ENCODE results near the gene NOVA1.

DNA sequence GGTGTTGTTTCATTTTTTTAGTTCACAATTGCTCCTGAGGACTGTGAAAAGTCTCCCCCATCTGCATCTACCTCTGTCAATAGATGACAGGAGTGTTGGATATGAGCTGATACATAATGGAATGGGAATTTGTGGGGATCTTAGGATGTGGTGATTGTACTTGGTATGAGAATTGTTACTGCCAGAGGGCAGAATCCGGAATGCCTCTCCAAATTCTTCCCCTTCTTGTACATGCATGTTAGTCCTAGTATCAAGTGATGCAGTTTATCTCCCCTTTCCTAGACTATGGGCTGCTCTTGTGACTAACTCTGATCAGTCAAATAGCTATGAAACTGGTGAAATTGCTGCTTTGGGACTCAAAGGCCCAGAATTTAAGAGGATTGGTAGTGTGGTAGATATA, 24.8 kb upstream of the NOVA1 start:
- TF ChIP-seq, protein P1, sequence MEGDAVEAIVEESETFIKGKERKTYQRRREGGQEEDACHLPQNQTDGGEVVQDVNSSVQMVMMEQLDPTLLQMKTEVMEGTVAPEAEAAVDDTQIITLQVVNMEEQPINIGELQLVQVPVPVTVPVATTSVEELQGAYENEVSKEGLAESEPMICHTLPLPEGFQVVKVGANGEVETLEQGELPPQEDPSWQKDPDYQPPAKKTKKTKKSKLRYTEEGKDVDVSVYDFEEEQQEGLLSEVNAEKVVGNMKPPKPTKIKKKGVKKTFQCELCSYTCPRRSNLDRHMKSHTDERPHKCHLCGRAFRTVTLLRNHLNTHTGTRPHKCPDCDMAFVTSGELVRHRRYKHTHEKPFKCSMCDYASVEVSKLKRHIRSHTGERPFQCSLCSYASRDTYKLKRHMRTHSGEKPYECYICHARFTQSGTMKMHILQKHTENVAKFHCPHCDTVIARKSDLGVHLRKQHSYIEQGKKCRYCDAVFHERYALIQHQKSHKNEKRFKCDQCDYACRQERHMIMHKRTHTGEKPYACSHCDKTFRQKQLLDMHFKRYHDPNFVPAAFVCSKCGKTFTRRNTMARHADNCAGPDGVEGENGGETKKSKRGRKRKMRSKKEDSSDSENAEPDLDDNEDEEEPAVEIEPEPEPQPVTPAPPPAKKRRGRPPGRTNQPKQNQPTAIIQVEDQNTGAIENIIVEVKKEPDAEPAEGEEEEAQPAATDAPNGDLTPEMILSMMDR (IDR thresholded peaks at IDR 0.05): no peak
- TF ChIP-seq, protein P2, sequence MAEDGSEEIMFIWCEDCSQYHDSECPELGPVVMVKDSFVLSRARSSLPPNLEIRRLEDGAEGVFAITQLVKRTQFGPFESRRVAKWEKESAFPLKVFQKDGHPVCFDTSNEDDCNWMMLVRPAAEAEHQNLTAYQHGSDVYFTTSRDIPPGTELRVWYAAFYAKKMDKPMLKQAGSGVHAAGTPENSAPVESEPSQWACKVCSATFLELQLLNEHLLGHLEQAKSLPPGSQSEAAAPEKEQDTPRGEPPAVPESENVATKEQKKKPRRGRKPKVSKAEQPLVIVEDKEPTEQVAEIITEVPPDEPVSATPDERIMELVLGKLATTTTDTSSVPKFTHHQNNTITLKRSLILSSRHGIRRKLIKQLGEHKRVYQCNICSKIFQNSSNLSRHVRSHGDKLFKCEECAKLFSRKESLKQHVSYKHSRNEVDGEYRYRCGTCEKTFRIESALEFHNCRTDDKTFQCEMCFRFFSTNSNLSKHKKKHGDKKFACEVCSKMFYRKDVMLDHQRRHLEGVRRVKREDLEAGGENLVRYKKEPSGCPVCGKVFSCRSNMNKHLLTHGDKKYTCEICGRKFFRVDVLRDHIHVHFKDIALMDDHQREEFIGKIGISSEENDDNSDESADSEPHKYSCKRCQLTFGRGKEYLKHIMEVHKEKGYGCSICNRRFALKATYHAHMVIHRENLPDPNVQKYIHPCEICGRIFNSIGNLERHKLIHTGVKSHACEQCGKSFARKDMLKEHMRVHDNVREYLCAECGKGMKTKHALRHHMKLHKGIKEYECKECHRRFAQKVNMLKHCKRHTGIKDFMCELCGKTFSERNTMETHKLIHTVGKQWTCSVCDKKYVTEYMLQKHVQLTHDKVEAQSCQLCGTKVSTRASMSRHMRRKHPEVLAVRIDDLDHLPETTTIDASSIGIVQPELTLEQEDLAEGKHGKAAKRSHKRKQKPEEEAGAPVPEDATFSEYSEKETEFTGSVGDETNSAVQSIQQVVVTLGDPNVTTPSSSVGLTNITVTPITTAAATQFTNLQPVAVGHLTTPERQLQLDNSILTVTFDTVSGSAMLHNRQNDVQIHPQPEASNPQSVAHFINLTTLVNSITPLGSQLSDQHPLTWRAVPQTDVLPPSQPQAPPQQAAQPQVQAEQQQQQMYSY (CRISPR knock-in tag; IDR thresholded peaks at IDR 0.05): no peak
- TF ChIP-seq, protein P3, sequence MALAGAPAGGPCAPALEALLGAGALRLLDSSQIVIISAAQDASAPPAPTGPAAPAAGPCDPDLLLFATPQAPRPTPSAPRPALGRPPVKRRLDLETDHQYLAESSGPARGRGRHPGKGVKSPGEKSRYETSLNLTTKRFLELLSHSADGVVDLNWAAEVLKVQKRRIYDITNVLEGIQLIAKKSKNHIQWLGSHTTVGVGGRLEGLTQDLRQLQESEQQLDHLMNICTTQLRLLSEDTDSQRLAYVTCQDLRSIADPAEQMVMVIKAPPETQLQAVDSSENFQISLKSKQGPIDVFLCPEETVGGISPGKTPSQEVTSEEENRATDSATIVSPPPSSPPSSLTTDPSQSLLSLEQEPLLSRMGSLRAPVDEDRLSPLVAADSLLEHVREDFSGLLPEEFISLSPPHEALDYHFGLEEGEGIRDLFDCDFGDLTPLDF (CRISPR knock-in tag; IDR thresholded peaks at IDR 0.05): no peak
- no peak for TF ChIP-seq JUN (CRISPR knock-in tag; IDR thresholded peaks at IDR 0.05)
- no peak for TF ChIP-seq SMAD4 (CRISPR knock-in tag; IDR thresholded peaks at IDR 0.05)
- TF ChIP-seq MXD4 (CRISPR knock-in tag; IDR thresholded peaks at IDR 0.05; ENCODE audit: borderline replicate concordance): no peak
- TF ChIP-seq, protein P4, sequence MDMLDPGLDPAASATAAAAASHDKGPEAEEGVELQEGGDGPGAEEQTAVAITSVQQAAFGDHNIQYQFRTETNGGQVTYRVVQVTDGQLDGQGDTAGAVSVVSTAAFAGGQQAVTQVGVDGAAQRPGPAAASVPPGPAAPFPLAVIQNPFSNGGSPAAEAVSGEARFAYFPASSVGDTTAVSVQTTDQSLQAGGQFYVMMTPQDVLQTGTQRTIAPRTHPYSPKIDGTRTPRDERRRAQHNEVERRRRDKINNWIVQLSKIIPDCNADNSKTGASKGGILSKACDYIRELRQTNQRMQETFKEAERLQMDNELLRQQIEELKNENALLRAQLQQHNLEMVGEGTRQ (CRISPR knock-in tag; IDR thresholded peaks at IDR 0.05): no peak
- TF ChIP-seq, protein P5, sequence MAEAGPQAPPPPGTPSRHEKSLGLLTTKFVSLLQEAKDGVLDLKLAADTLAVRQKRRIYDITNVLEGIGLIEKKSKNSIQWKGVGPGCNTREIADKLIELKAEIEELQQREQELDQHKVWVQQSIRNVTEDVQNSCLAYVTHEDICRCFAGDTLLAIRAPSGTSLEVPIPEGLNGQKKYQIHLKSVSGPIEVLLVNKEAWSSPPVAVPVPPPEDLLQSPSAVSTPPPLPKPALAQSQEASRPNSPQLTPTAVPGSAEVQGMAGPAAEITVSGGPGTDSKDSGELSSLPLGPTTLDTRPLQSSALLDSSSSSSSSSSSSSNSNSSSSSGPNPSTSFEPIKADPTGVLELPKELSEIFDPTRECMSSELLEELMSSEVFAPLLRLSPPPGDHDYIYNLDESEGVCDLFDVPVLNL (CRISPR knock-in tag; IDR thresholded peaks at IDR 0.05; ENCODE audit: borderline replicate concordance, low read depth): no peak
- TF ChIP-seq ZNF138 (CRISPR knock-in tag; conservative IDR thresholded peaks at IDR 0.05): no peak
- TF ChIP-seq SP1 (CRISPR knock-in tag; conservative IDR thresholded peaks at IDR 0.05): no peak
- TF ChIP-seq CREB1 (CRISPR knock-in tag; IDR thresholded peaks at IDR 0.05): no peak

Measured in WTC11 (cell line).